Panc1 (cell line): Measurements from ENCODE around the gene DGKK. TPM values are rescaled to one million over a fixed set of nuclear protein-coding genes. Genes with fewer than 3 reads are reported as not detected.

Experiments
- ATAC-seq: fragments of 200-7000 bp; cut with Tn5 transposase; 2 replicates; pipeline ENCODE4 v1.9.1; 2020; ENCODE audit warnings: mild to moderate bottlenecking, moderate library complexity
- BruUV-seq: library from RNA; stranded (reverse); fragments of 400-500 nt; replicated peaks from 2 replicates; lab custom pipeline; 2021; lab: Mats Ljungman, UMichigan
- CTCF ChIA-PET: fragments of 300-600 bp; sonication (Branson Sonifier 250); formaldehyde crosslinking; loops from one replicate; lab custom pipeline; 2022; ENCODE audit warnings: antibody characterized with exemption; lab: Charles Lee
- POLR2A ChIA-PET: fragments of 300-600 bp; sonication (Branson Sonifier 250); formaldehyde crosslinking; loops from one replicate; lab custom pipeline; 2022; ENCODE audit warnings: antibody characterized with exemption; lab: Charles Lee
- DNase-seq: peaks from one replicate; pipeline ENCODE4 v3.0.0-alpha.2; 2010; ENCODE audit warnings: low read depth, low spot score
- H3K27ac ChIP-seq: 2 replicates; pipeline ENCODE4 v1.5.1; 2011; ENCODE audit warnings: mild to moderate bottlenecking, low read length, inconsistent platforms
- H3K27me3 ChIP-seq: fragments of 200-500 bp; sonication (Bioruptor generic); 2 replicates; pipeline ENCODE4 v1.6.0; 2014; ENCODE audit warnings: low read length, inconsistent platforms; ENCODE audit not compliant: control insufficient read depth, insufficient read depth
- H3K36me3 ChIP-seq: fragments of 200-500 bp; sonication (Bioruptor generic); 2 replicates; pipeline ENCODE4 v1.5.1; 2014; ENCODE audit warnings: inconsistent platforms, mild to moderate bottlenecking, low read length, moderate library complexity; ENCODE audit not compliant: control insufficient read depth, insufficient read depth
- H3K4me1 ChIP-seq: 2 replicates; pipeline ENCODE4 v1.5.1; 2011; ENCODE audit warnings: inconsistent platforms, mild to moderate bottlenecking, low read length, moderate library complexity; ENCODE audit not compliant: control insufficient read depth, insufficient read depth
- H3K4me3 ChIP-seq, 2 experiments: 2 replicates each; pipeline ENCODE4 v1.5.1; 2011 to 2012; ENCODE audit warnings: low read depth in 2 of 2, low read length in 2 of 2, mild to moderate bottlenecking in 2 of 2, inconsistent platforms in 1 of 2, moderate library complexity in 1 of 2
- H3K9me3 ChIP-seq: fragments of 200-500 bp; sonication (Bioruptor generic); 2 replicates; pipeline ENCODE4 v1.5.1; 2014; ENCODE audit warnings: low read depth, mild to moderate bottlenecking, inconsistent platforms, low read length, moderate library complexity; ENCODE audit not compliant: control insufficient read depth, insufficient read depth
- CTCF ChIP-seq: fragments of 450-650 bp; IDR thresholded peaks from 2 replicates; pipeline ENCODE4 v1.5.1; 2017; ENCODE audit warnings: mild to moderate bottlenecking
- POLR2AphosphoS5 ChIP-seq: IDR thresholded peaks from 2 replicates; pipeline ENCODE4 v1.6.1; 2012; ENCODE audit warnings: mild to moderate bottlenecking, low read depth, low read length, moderate library complexity
- REST ChIP-seq, 2 experiments: IDR thresholded peaks; 2 replicates each; pipeline ENCODE4 v1.6.1; 2011 to 2012; ENCODE audit warnings: low read depth in 2 of 2, control low read depth in 1 of 2, low read length in 1 of 2, mild to moderate bottlenecking in 1 of 2, moderate library complexity in 1 of 2; ENCODE audit not compliant: insufficient read depth in 1 of 2
- SIN3A ChIP-seq: IDR thresholded peaks from 2 replicates; pipeline ENCODE4 v1.6.1; 2012; ENCODE audit warnings: low read depth, mild to moderate bottlenecking, low read length, moderate library complexity, borderline replicate concordance; ENCODE audit not compliant: insufficient read depth
- TCF7L2 ChIP-seq: IDR thresholded peaks from 2 replicates; pipeline ENCODE4 v1.6.1; 2011; ENCODE audit warnings: mild to moderate bottlenecking, low read depth, low read length, inconsistent platforms
- in situ Hi-C: cut with HindIII; loops from 2 replicates; pipeline ENCODE4 v1.10.0; 2016; ENCODE audit warnings: low sequenced_read_pairs, low pct_unique_long_range_greater_than_20kb
- intact Hi-C: fragments of 100-400 bp; cut with micrococcal nuclease; formaldehyde crosslinking; loops from one replicate; pipeline ENCODE4 v1.10.0; 2022; ENCODE audit not compliant: unreplicated experiment
- total RNA-seq: library from RNA; stranded (reverse); gene quantifications from one replicate; pipeline ENCODE4 v1.2.1, GENCODE V29; 2021; ENCODE audit not compliant: unreplicated experiment

The DGKK gene
- total RNA-seq, 1 experiment from 2014 or later: not detected

GRCh38 chrX:50430917-50431575 lies 39.6 kb downstream of the DGKK start:
- Histone ChIP-seq H3K9me3 (no peaks in the 10 kb centered on the region), H3K27me3 (peaks cover 2% of the 10 kb centered on the region; the same call in 1 of the 2 replicates), H3K27ac (no peak overlapping the region), H3K36me3 (no peaks in the 10 kb centered on the region), H3K4me3 (no peak overlapping the region), H3K4me1 (no peaks in the 10 kb centered on the region)
- CTCF ChIA-PET: no interaction called here
- no peak for TF ChIP-seq POLR2AphosphoS5
- TF ChIP-seq SIN3A: no peak
- TF ChIP-seq REST (IDR thresholded peaks at IDR 0.05; ENCODE audit: insufficient read depth in 1 of 2, low read depth in 2 of 2, low read length in 1 of 2): no peak
- TF ChIP-seq CTCF: no peak
- TF ChIP-seq TCF7L2: no peak
- DNase-seq (no peak), ATAC-seq (no peak)
- no TSS peak for BruUV-seq
- in situ Hi-C loops: no loop called here
- intact Hi-C loops: no loop called here
- POLR2A ChIA-PET: no interaction called here

GRCh38 chrX:50428174-50428573 lies 42.5 kb downstream of the DGKK start:
- DNase-seq: no peak
- H3K27ac ChIP-seq: no peak overlapping the region
- H3K4me1 ChIP-seq: no peaks in the 10 kb centered on the region
- intact Hi-C loops: no loop called here
- POLR2A ChIA-PET: no interaction called here
- no peak overlapping the region for H3K4me3 ChIP-seq
- TF ChIP-seq CTCF: no peak
- no peak for TF ChIP-seq SIN3A
- no peak for ATAC-seq
- CTCF ChIA-PET: no interaction called here
- H3K36me3 ChIP-seq: no peaks in the 10 kb centered on the region
- BruUV-seq: no TSS peak
- in situ Hi-C loops: no loop called here
- no peaks in the 10 kb centered on the region; the same call in 1 of the 2 replicates for H3K27me3 ChIP-seq
- H3K9me3 ChIP-seq: no peaks in the 10 kb centered on the region
